ENCODE results near the gene SH3GLB1. TPM values are rescaled to one million over a fixed set of nuclear protein-coding genes. Genes with fewer than 3 reads are reported as not detected.
"Not testable (repeated sequence)": the region's sequence is repeated elsewhere in the genome, so short reads cannot be mapped to it uniquely, and the experiment has no call there.

SH3GLB1 gene
- 120 TPM for total RNA-seq

- FAIRE-seq (no peak), DNase-seq (ENCODE audit: low spot score in 2 of 2) (peak; percentile 76 to 79)
These were observed at the start of gene SH3GLB1 for GRCh38 chr1:86704458-86704971. TSS of gene SH3GLB1 (plus strand) at chr1:86704576. CDS start at chr1:86704900, 324 bp downstream.

DNA sequence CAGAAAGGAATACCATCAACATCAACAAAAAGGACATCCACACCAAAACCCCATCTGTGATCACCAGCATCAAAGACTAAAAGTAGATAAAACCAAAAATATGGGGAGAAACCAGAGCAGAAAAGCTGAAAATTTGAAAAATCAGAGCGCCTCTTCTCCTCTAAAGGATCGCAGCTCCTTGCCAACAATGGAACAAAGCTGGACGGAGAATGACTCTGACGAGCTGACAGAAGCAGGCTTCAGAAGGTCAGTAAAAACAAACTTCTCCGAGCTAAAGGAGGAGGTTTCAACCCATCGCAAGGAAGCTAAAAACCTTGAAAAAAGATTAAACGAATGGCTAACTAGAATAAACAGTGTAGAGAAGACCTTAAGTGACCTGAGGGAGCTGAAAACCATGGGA lies 46.0 kb upstream of the SH3GLB1 start:
- FAIRE-seq; DNase-seq (ENCODE audit: low spot score in 2 of 2): not testable (repeated sequence)

- no peak for DNase-seq (ENCODE audit: low spot score in 2 of 2)
- FAIRE-seq, result no peak
These were observed 38.0 kb upstream of the SH3GLB1 start for GRCh38 chr1:86666368-86666767.

GRCh38 chr1:86687595-86687994 lies 16.8 kb upstream of the SH3GLB1 start:
- DNase-seq (ENCODE audit: low spot score in 2 of 2) (peak; percentile 24 to 30), FAIRE-seq (peak; percentile 99)

- no peak for FAIRE-seq
- no peak for DNase-seq (ENCODE audit: low spot score in 2 of 2)
These were observed 11.7 kb upstream of the SH3GLB1 start for GRCh38 chr1:86692641-86693040.

- DNase-seq (ENCODE audit: low spot score in 2 of 2), result no peak
These were observed 9.0 kb upstream of the SH3GLB1 start for GRCh38 chr1:86695400-86695799.

DNA sequence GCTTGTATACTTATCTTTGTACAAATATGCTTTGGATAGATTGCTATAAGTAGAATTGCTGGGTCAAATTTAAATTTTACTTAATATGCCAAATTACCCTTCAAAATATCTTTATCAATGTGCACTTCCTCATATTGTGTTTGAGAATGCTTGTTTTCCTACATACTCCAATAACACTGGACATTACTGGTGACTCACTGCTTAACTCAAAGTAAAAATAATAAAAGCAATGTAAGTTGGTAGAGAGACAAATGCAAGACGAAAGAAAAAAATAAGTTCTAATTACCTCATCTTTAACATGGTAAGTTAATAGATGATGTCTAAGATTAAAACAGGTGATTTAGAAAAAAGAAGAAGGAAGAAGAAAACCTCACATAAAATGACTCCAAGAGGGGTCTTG lies 7.9 kb upstream of the SH3GLB1 start:
- no peak for FAIRE-seq
- DNase-seq (ENCODE audit: low spot score in 2 of 2), result no peak

More at GRCh38 chr1:86695400-86695799, 9.0 kb upstream of the SH3GLB1 start:
- no peak for FAIRE-seq

DNA sequence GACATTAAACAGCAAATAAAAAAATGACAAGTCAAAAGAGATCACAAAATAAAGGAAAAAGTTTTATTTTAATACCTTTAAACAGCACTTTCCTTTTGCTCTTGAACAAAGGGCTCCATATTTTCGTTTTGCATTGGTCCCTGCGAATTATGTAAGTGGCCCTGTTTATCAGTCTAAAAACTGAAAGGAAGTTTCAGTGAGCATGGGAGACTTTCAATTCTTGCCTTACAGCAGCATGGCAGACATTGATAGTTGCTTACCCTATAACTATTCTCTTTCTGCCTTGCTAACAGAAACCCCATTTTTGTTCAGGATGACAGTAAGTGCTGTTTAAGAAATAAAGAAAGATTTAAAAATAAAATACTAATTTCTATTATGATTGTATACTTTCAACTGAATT lies 5.2 kb upstream of the SH3GLB1 start:
- FAIRE-seq (no peak), DNase-seq (ENCODE audit: low spot score in 2 of 2) (no peak)

DNA sequence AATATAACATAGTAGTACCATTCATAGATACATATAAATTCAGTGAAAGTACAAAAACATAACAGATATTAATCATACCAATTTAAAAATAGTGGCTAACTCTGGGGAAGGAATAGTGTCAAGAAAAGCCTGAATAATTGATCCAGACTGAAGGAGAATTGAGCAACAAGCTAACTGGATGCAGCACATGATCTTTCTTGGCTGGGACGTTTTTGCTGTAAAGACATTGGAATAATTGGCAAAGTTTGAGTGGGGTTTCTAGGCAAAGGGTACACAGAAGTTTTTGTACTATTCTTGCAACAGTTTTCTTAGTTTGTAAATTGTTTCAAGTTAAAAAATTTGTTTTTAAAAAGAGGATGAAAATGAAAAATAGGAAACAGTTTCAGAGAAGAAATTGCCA lies 2.6 kb upstream of the SH3GLB1 start:
- FAIRE-seq (no peak), DNase-seq (ENCODE audit: low spot score in 2 of 2) (no peak)

GRCh38 chr1:86702954-86703494 lies 1.4 kb upstream of the SH3GLB1 start:
- not testable (repeated sequence) for FAIRE-seq; DNase-seq (ENCODE audit: low spot score in 2 of 2)

DNA sequence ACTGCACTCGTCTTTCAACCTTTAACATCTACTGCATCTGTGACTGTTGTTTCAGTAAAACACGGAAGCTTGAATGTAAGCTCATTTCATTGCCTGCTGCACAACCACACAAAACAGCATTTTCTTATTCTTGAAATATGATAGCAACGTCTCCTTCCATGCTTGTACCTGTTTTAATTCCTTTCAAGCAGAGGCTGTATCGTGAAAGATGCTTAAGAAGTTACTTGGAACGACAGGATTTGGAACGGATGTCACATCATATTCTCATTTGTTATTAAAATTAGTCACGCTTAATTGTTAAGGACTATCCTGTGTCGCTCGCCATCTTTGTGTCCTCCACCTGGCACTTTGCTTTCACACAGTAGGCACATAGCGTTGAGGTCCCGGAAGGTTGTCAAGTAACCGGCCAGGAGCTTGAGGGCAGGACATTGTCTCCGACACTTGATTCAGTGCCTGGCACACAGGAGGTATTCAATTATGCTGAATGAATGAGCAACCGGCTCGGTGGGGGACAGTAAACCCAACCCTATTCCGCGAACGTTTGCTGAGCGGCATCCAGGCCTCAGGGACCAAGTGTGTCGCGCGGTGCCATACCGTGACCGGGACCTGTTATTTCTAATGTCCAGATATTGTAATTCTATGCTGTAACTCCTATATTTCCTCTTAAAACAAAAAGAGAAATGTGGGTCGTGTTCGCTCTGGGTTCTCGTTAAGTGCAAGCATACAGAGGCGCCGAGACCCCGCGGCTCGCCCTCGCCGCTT lies 499 bp upstream of the SH3GLB1 start:
- no peak for DNase-seq (ENCODE audit: low spot score in 2 of 2)
- FAIRE-seq, result no peak

GRCh38 chr1:86704972-86705664 lies 742 bp downstream of the SH3GLB1 start:
- FAIRE-seq (no peak), DNase-seq (ENCODE audit: low spot score in 2 of 2) (peak; percentile 29 to 41)

- DNase-seq (ENCODE audit: low spot score in 2 of 2), result no peak
- FAIRE-seq, result no peak
These were observed 1.2 kb downstream of the SH3GLB1 start for GRCh38 chr1:86705665-86705985.

DNA sequence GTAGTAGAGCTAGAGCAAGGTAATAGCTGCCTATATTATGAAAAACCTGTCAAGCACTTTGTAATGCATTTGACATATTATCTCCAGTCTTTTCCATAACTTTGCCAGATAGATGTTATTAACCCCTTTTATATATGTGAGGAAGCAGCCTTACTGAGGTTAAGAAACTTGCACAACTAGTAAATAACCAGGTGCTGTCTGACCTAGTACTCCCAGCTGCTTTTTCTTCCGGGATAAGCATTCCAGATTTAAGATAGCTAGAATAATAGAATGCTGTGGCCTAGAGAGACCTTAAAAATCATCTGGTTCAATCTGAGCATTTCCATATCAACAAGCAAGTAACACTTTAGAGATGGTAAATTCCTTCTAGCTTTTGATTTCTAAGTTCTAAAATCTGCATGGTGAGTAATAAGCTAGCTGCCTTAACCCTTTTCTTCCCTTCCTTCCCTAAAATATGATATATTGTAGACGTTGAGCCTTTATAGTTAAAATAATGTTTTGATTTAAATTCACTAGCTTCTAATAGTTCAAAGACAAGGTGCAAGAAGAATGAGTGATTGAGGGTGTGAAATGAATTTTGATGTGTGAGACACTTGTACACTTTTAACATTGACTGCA lies 1.8 kb downstream of the SH3GLB1 start:
- DNase-seq (ENCODE audit: low spot score in 2 of 2), result no peak

DNA sequence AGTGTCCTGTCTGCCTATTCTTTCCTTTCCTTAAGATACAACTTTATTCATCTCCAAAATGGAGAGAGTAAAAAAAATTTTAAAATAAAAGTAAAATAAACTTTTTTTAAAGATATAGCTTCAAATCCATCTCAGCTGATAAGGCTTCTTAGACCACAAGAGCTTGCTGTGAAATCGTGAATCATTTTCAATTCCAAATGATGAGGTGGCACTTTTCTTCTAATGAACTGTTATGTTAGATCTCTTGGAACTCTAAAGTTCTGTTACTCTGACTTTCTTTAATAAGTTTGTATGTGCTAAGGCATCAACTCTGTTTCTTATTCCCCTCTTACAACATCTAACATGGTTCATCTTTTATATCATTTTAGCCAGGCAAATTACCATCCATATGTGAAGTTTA lies 4.5 kb downstream of the SH3GLB1 start:
- DNase-seq (ENCODE audit: low spot score in 2 of 2), result no peak
- FAIRE-seq, result no peak

More for the DNA sequence above, 1.8 kb downstream of the SH3GLB1 start:
- FAIRE-seq, result no peak

GRCh38 chr1:86712088-86712860 lies 7.9 kb downstream of the SH3GLB1 start:
- no peak for DNase-seq (ENCODE audit: low spot score in 2 of 2)
- FAIRE-seq, result no peak

- DNase-seq (ENCODE audit: low spot score in 2 of 2) (no peak), FAIRE-seq (no peak)
These were observed 9.1 kb downstream of the SH3GLB1 start for GRCh38 chr1:86713477-86713876.

- DNase-seq (ENCODE audit: low spot score in 2 of 2) (no peak), FAIRE-seq (no peak)
These were observed 9.8 kb downstream of the SH3GLB1 start for GRCh38 chr1:86714159-86714558.

- DNase-seq (ENCODE audit: low spot score in 2 of 2) (no peak), FAIRE-seq (no peak)
These were observed 10.3 kb downstream of the SH3GLB1 start for GRCh38 chr1:86714561-86715244.

GRCh38 chr1:86718786-86719185 lies 14.4 kb downstream of the SH3GLB1 start:
- no peak for DNase-seq (ENCODE audit: low spot score in 2 of 2)
- FAIRE-seq, result no peak

Measured in frontal cortex (tissue), 4 donors.